Measurements from ENCODE around the gene HIF1A.

Gene HIF1A

GRCh38 chr14:61696753-61697318, 1.5 kb downstream of the HIF1A start:
- Histone ChIP-seq H3K9me3 (no peaks in the 10 kb centered on the region), H3K27me3 (no peaks in the 10 kb centered on the region), H3K36me3 (no peaks in the 10 kb centered on the region), H3K4me1 (ENCODE audit: control insufficient read depth in 1 of 2, insufficient read depth in 1 of 2, low read depth in 1 of 2, low read length in 1 of 2) (peaks cover 57 to 61% of the 10 kb centered on the region in 2 experiments), H3K27ac (peak overlapping the region; percentile 94), H3K4me3 (ENCODE audit: low read depth in 1 of 2, low read length in 1 of 2) (peak overlapping the region; percentile 90 to 97)
- TF ChIP-seq CTCF (IDR thresholded peaks at IDR 0.05): no peak

GRCh38 chr14:61698206-61698980, 3.1 kb downstream of the HIF1A start:
- H3K27me3 ChIP-seq: no peaks in the 10 kb centered on the region
- peaks cover 66 to 76% of the 10 kb centered on the region in 2 experiments for H3K4me1 ChIP-seq (ENCODE audit: control insufficient read depth in 1 of 2, insufficient read depth in 1 of 2, low read depth in 1 of 2, low read length in 1 of 2)
- no peaks in the 10 kb centered on the region for H3K9me3 ChIP-seq
- H3K27ac ChIP-seq: peak overlapping the region; percentile 94
- peak overlapping the region; percentile 90 to 97 for H3K4me3 ChIP-seq (ENCODE audit: low read depth in 1 of 2, low read length in 1 of 2)
- TF ChIP-seq CTCF (IDR thresholded peaks at IDR 0.05): no peak
- H3K36me3 ChIP-seq: no peaks in the 10 kb centered on the region

- peak overlapping the region; percentile 94 for H3K27ac ChIP-seq
- no peak for TF ChIP-seq CTCF (IDR thresholded peaks at IDR 0.05)
- no peaks in the 10 kb centered on the region for H3K9me3 ChIP-seq
- peaks cover 73 to 78% of the 10 kb centered on the region in 2 experiments for H3K4me1 ChIP-seq (ENCODE audit: control insufficient read depth in 1 of 2, insufficient read depth in 1 of 2, low read depth in 1 of 2, low read length in 1 of 2)
- H3K36me3 ChIP-seq: no peaks in the 10 kb centered on the region
- H3K27me3 ChIP-seq: no peaks in the 10 kb centered on the region
- H3K4me3 ChIP-seq (ENCODE audit: low read depth in 1 of 2, low read length in 1 of 2): peak overlapping the region; percentile 90 to 97
Measured at GRCh38 chr14:61699027-61699426, 3.7 kb downstream of the HIF1A start.

DNA sequence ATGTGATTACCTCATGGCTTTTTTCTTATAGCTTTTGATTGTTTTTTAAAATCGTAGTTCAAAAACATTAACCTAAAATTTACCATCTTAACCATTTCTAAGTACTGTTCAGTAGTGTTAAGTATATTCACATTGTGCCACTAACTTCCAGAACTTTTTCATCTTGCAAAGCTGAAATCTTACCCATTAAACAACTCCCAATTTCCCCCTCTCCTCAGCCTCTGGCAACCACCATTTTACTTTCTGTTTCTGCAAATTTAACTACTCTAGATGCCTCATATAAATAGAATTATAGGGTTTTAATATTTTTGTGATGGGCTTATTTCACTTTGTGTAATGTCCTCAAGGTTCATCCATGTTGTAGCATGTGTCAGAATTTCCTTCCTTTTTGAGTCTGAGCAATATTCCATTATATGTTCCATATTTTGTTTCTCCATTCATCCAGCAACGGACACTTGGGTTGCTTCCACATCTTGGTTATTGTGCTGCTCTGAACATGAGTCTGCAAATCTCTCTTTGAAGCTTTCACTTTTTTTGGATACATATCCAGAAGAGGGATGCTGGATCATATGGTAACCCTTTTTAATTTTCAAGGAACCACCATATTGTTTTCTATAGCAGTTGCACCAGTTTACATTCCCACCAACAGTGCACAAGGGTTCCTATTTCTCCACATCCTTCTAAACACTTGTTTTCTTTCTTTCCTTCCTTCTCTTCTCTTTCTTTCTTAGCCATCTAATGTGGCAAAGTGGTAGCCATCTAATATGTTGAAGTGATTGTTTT, 5.0 kb downstream of the HIF1A start:
- H3K27me3 ChIP-seq: no peaks in the 10 kb centered on the region
- peak overlapping the region; percentile 30 to 90 for H3K4me3 ChIP-seq (ENCODE audit: low read depth in 1 of 2, low read length in 1 of 2)
- no peak for TF ChIP-seq CTCF (IDR thresholded peaks at IDR 0.05)
- peak overlapping the region; percentile 94 for H3K27ac ChIP-seq
- H3K9me3 ChIP-seq: no peaks in the 10 kb centered on the region
- peaks cover 72 to 82% of the 10 kb centered on the region in 2 experiments for H3K4me1 ChIP-seq (ENCODE audit: control insufficient read depth in 1 of 2, insufficient read depth in 1 of 2, low read depth in 1 of 2, low read length in 1 of 2)
- no peaks in the 10 kb centered on the region for H3K36me3 ChIP-seq

- Histone ChIP-seq H3K4me1 (ENCODE audit: control insufficient read depth in 1 of 2, insufficient read depth in 1 of 2, low read depth in 1 of 2, low read length in 1 of 2) (peaks cover 81 to 95% of the 10 kb centered on the region in 2 experiments), H3K4me3 (ENCODE audit: low read depth in 1 of 2, low read length in 1 of 2) (no peak overlapping the region), H3K36me3 (no peaks in the 10 kb centered on the region), H3K9me3 (no peaks in the 10 kb centered on the region), H3K27ac (no peak overlapping the region), H3K27me3 (no peaks in the 10 kb centered on the region)
- no peak for TF ChIP-seq CTCF (IDR thresholded peaks at IDR 0.05)
Measured at GRCh38 chr14:61701946-61702345, 6.6 kb downstream of the HIF1A start.
